HCT116 (cell line): ENCODE measurements around the gene HK2. TPM values are rescaled to one million over a fixed set of nuclear protein-coding genes. Genes with fewer than 3 reads are reported as not detected.

Source experiments
- ATAC-seq: fragments of 200-7000 bp; cut with Tn5 transposase; 2 replicates; pipeline ENCODE4 v1.9.1; 2020; ENCODE audit warnings: mild to moderate bottlenecking, moderate library complexity
- BruUV-seq: library from RNA; stranded (reverse); fragments of 400-500 nt; replicated peaks from 2 replicates; lab custom pipeline; 2021; lab: Mats Ljungman, UMichigan
- CTCF ChIA-PET: fragments of 300-600 bp; sonication (Branson Sonifier 250); formaldehyde crosslinking; loops from one replicate; lab custom pipeline; 2021; ENCODE audit warnings: antibody characterized with exemption; lab: Charles Lee
- POLR2A ChIA-PET: fragments of 300-600, 350-600 bp; sonication (Branson Sonifier 250); formaldehyde crosslinking; loops from one replicate; lab custom pipeline; 2021; ENCODE audit warnings: antibody characterized with exemption; lab: Charles Lee
- RAD21 ChIA-PET, 2 experiments: fragments of 300-600 bp; sonication (Branson Sonifier 250); formaldehyde crosslinking; loops; one replicate each; lab custom pipeline; 2023; ENCODE audit warnings: low total read pairs in 2 of 2; ENCODE audit not compliant: uncharacterized antibody in 2 of 2, unreplicated experiment in 2 of 2, low non-redundant PET in 1 of 2; lab: Charles Lee
- DNase-seq: peaks from one replicate; pipeline ENCODE4 v3.0.0-alpha.2; 2010; ENCODE audit warnings: low read depth, low spot score
- H2AFZ ChIP-seq: fragments of 200-600 bp; shearing (Covaris generic), sonication (generic); 2 replicates; pipeline ENCODE4 v1.6.1; 2017; ENCODE audit warnings: low read depth, mixed run types, mixed read lengths, antibody characterized with exemption, low read length; ENCODE audit not compliant: poor library complexity, severe bottlenecking
- H3K27ac ChIP-seq: 2 replicates; pipeline ENCODE4 v1.5.1; 2012; ENCODE audit warnings: low read depth, low read length
- H3K27me3 ChIP-seq: fragments of 200-600 bp; sonication (generic); 2 replicates; pipeline ENCODE4 v1.6.1; 2016; ENCODE audit warnings: mixed run types, low read length, mixed read lengths; ENCODE audit not compliant: insufficient read depth
- H3K36me3 ChIP-seq, 2 experiments: fragments of 200-500 bp in 1 of 2; fragments of 200-600 bp in 1 of 2; sonication (Bioruptor generic) in 1 of 2; sonication (generic) in 1 of 2; 2 replicates each; pipeline versions ENCODE4 v1.5.1 to v1.6.1; 2014 to 2016; ENCODE audit warnings: low read length in 2 of 2, inconsistent platforms in 1 of 2, mixed read lengths in 1 of 2, mixed run types in 1 of 2; ENCODE audit not compliant: insufficient read depth in 2 of 2, control insufficient read depth in 1 of 2
- H3K4me1 ChIP-seq, 2 experiments: fragments of 200-600 bp in 1 of 2; sonication (generic) in 1 of 2; 2 replicates each; pipeline versions ENCODE4 v1.5.1 to v1.6.1; 2012 to 2017; ENCODE audit warnings: low read length in 2 of 2, inconsistent platforms in 1 of 2, mild to moderate bottlenecking in 1 of 2, mixed read lengths in 1 of 2, mixed run types in 1 of 2, moderate library complexity in 1 of 2; ENCODE audit not compliant: insufficient read depth in 2 of 2, control insufficient read depth in 1 of 2
- H3K4me2 ChIP-seq: fragments of 200-600 bp; sonication (generic); 2 replicates; pipeline ENCODE4 v1.6.1; 2017; ENCODE audit warnings: mixed run types, low read length, mixed read lengths
- H3K4me3 ChIP-seq, 2 experiments: fragments of 200-600 bp in 1 of 2; sonication (generic) in 1 of 2; replicated peaks in 1 of 2; 2 replicates each; pipeline ENCODE4 v1.5.1; 2011 to 2016; ENCODE audit warnings: low read length in 2 of 2, control low read depth in 1 of 2, low read depth in 1 of 2, mild to moderate bottlenecking in 1 of 2, mixed read lengths in 1 of 2, mixed run types in 1 of 2
- H3K79me2 ChIP-seq: fragments of 200-600 bp; sonication (generic); 2 replicates; pipeline ENCODE4 v1.6.1; 2017; ENCODE audit warnings: mild to moderate bottlenecking, mixed run types, low read length, moderate library complexity, mixed read lengths; ENCODE audit not compliant: insufficient read depth
- H3K9ac ChIP-seq: fragments of 200-600 bp; sonication (generic); 2 replicates; pipeline ENCODE4 v1.6.1; 2016; ENCODE audit warnings: low read length, mixed read lengths
- H3K9me2 ChIP-seq: fragments of 200-600 bp; sonication (generic), shearing (Covaris generic); 2 replicates; pipeline ENCODE4 v1.6.1; 2017; ENCODE audit warnings: mixed run types, mild to moderate bottlenecking, moderate library complexity; ENCODE audit not compliant: insufficient read depth
- H3K9me3 ChIP-seq, 2 experiments: fragments of 200-500 bp in 1 of 2; fragments of 200-600 bp in 1 of 2; sonication (Bioruptor generic) in 1 of 2; sonication (generic) in 1 of 2; 2 replicates each; pipeline ENCODE4 v1.6.1; 2014 to 2017; ENCODE audit warnings: low read length in 2 of 2, mixed read lengths in 2 of 2, inconsistent platforms in 1 of 2, low read depth in 1 of 2, mild to moderate bottlenecking in 1 of 2, mixed run types in 1 of 2, moderate library complexity in 1 of 2; ENCODE audit not compliant: control insufficient read depth in 1 of 2, insufficient read depth in 1 of 2
- H4K20me1 ChIP-seq: fragments of 200-600 bp; sonication (generic), shearing (Covaris generic); 2 replicates; pipeline ENCODE4 v1.6.1; 2017; ENCODE audit warnings: mixed run types, mild to moderate bottlenecking, moderate library complexity; ENCODE audit not compliant: insufficient read depth
- CEBPB ChIP-seq: IDR thresholded peaks from 2 replicates; pipeline ENCODE4 v1.6.1; 2012; ENCODE audit warnings: low read depth
- EGR1 ChIP-seq: IDR thresholded peaks from 2 replicates; pipeline ENCODE4 v1.6.1; 2012; ENCODE audit warnings: low read depth
- ELF1 ChIP-seq: IDR thresholded peaks from 2 replicates; pipeline ENCODE4 v1.6.1; 2012; ENCODE audit warnings: low read depth, borderline replicate concordance
- SIN3A ChIP-seq: IDR thresholded peaks from 2 replicates; pipeline ENCODE4 v1.6.1; 2012; ENCODE audit warnings: low read depth
- SP1 ChIP-seq: IDR thresholded peaks from 2 replicates; pipeline ENCODE4 v1.6.1; 2012; ENCODE audit warnings: low read depth
- SRF ChIP-seq: IDR thresholded peaks from 2 replicates; pipeline ENCODE4 v1.6.1; 2012; ENCODE audit warnings: low read depth
- YY1 ChIP-seq: IDR thresholded peaks from 2 replicates; pipeline ENCODE4 v1.6.1; 2011; ENCODE audit warnings: low read length, low read depth, moderate library complexity, mild to moderate bottlenecking; ENCODE audit not compliant: insufficient replicate concordance; ENCODE audit errors: extremely low read depth
- intact Hi-C: fragments of 100-400 bp; cut with micrococcal nuclease; formaldehyde crosslinking; loops from 2 replicates; pipeline ENCODE4 v1.10.0; 2022
- total RNA-seq: library from RNA; stranded (reverse); gene quantifications from one replicate; pipeline ENCODE4 v1.2.1, GENCODE V29; 2021; ENCODE audit not compliant: unreplicated experiment
- TF ChIP-seq, protein P1 (sequence below): IDR thresholded peaks from 2 replicates; pipeline ENCODE4 v1.6.1; 2012; ENCODE audit warnings: low read depth
- TF ChIP-seq, protein P2 (sequence below): IDR thresholded peaks from 2 replicates; pipeline ENCODE4 v1.6.1; 2012

Gene HK2
- total RNA-seq, 1 experiment from 2014 or later, result 42.5 TPM

DNA sequence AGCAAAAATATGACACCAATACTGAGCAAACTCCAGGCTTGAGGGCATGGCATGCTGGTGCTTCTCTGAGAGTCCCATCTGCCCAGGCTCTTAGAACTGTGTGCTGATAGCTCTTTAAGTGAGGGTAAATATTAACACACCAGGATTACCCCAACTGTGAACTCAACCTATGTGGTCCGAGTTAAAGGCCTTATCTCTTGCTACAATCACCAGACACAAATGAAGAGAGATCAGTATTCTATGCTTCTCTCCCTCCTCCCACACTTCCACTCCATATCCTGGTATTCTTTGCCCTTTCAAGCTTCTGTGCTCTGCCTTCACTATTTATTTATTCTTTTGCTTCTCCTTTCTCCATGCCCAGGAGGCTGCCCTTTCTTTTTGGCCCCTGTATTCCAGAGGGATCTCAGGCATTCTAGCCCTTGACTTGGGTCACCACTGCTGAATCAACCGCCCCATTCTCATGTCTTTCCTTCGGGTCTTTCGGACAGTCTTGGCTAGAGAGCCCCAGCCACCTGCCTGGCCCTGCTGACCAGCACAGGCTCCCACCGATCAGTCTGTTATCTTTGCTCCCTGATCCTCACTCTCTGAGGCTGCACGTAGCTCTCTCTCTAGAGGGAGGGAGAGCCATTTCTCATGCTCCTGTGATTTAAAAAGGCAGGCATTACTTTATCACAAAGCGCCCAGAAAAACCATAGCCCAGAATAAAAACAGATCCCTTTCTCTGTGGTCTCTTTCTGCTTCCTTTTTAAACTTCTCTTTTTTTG, 17.2 kb upstream of the HK2 start (continued):
- TF ChIP-seq, protein P1, sequence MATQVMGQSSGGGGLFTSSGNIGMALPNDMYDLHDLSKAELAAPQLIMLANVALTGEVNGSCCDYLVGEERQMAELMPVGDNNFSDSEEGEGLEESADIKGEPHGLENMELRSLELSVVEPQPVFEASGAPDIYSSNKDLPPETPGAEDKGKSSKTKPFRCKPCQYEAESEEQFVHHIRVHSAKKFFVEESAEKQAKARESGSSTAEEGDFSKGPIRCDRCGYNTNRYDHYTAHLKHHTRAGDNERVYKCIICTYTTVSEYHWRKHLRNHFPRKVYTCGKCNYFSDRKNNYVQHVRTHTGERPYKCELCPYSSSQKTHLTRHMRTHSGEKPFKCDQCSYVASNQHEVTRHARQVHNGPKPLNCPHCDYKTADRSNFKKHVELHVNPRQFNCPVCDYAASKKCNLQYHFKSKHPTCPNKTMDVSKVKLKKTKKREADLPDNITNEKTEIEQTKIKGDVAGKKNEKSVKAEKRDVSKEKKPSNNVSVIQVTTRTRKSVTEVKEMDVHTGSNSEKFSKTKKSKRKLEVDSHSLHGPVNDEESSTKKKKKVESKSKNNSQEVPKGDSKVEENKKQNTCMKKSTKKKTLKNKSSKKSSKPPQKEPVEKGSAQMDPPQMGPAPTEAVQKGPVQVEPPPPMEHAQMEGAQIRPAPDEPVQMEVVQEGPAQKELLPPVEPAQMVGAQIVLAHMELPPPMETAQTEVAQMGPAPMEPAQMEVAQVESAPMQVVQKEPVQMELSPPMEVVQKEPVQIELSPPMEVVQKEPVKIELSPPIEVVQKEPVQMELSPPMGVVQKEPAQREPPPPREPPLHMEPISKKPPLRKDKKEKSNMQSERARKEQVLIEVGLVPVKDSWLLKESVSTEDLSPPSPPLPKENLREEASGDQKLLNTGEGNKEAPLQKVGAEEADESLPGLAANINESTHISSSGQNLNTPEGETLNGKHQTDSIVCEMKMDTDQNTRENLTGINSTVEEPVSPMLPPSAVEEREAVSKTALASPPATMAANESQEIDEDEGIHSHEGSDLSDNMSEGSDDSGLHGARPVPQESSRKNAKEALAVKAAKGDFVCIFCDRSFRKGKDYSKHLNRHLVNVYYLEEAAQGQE, result no peak
- no peak for TF ChIP-seq YY1
- no peak for TF ChIP-seq SRF

DNA sequence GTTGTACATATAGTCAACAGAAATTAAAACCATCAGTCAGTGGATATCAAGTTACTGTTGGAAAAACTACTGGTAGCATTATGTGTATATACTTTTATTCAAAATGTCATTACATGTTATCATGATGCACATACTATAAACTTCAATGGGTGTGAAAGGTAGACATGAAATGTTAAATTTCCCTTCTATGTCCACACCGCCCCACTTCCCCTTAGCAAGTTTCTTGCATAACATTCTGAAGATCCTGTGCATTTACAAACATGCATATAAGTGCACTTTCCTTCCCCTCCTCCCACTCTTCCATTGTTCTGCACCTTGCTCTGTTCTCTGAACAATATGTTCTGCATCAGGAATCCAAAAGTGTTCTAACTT, 16.6 kb upstream of the HK2 start:
- Histone ChIP-seq H3K27ac (no peak overlapping the region), H3K27me3 (no peaks in the 10 kb centered on the region), H3K4me2 (no peak overlapping the region), H3K9ac (no peak overlapping the region), H3K79me2 (no peaks in the 10 kb centered on the region), H4K20me1 (no peaks in the 10 kb centered on the region), H3K4me1 (no peaks in the 10 kb centered on the region), H3K9me2 (no peaks in the 10 kb centered on the region), H2AFZ (no peak overlapping the region), H3K4me3 (no peak overlapping the region), H3K36me3 (no peaks in the 10 kb centered on the region)
- DNase-seq, result no peak
- ChIA-PET CTCF (no interaction called here), POLR2A (no interaction called here), RAD21 (no interaction called here)
- no TSS peak for BruUV-seq
- intact Hi-C loops, result loop anchor here (5.0 kb wide), 1 partner anchor 525 kb away; no protein-coding TSS in a partner anchor
- TF ChIP-seq ELF1 (no peak), CEBPB (no peak), SIN3A (no peak), SP1 (no peak), EGR1 (no peak)
- TF ChIP-seq, protein P2, sequence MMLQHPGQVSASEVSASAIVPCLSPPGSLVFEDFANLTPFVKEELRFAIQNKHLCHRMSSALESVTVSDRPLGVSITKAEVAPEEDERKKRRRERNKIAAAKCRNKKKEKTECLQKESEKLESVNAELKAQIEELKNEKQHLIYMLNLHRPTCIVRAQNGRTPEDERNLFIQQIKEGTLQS, result no peak
- TF ChIP-seq, all 23 proteins: peak for 0
- H3K9me3 ChIP-seq, result no peaks in the 10 kb centered on the region
- no peak for ATAC-seq
